CD4-positive, alpha-beta T cell treated with Interferon alpha-2 for 1 hour (primary cell): ENCODE results near the gene GLIPR2.
"Not testable (repeated sequence)": the region's sequence is repeated elsewhere in the genome, so short reads cannot be mapped to it uniquely, and the experiment has no call there.

ENCODE experiments used
- DNase-seq, 2 donors: peaks; one replicate each; pipeline ENCODE4 v3.0.0-alpha.2; 2020 to 2022

The GLIPR2 gene

GRCh38 chr9:36165826-36166167 lies 29.3 kb downstream of the GLIPR2 start:
- no peak for DNase-seq

GRCh38 chr9:36166168-36166927 lies 29.8 kb downstream of the GLIPR2 start:
- peak; percentile 80 to 88 for DNase-seq

DNA sequence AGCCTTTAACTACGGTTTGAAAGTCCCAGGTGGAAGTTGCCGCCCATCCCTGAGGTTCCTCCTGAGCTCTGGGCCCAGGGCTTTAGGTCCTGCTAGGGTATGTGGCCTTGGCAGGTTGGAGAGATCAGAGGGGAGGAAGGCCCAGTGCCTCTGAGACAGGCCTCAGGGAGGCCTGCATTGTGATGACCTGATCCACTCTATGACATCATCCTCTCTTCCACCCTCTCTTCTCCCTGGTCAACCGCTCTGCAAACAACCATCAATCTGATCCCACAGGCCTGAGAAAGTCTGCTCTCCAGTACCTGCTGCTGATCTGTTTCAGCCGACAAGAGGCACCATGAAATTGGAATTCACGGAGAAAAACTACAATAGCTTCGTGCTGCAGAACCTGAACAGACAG lies 32.6 kb downstream of the GLIPR2 start, which contains the start of gene CCIN:
CCIN (plus strand) TSS at position 223 of the 400 bp plus-strand sequence; CDS start at position 338, 115 bp downstream.
- no peak for DNase-seq

- no peak for DNase-seq
Measured at GRCh38 chr9:36169708-36170107, 33.2 kb downstream of the GLIPR2 start.

DNA sequence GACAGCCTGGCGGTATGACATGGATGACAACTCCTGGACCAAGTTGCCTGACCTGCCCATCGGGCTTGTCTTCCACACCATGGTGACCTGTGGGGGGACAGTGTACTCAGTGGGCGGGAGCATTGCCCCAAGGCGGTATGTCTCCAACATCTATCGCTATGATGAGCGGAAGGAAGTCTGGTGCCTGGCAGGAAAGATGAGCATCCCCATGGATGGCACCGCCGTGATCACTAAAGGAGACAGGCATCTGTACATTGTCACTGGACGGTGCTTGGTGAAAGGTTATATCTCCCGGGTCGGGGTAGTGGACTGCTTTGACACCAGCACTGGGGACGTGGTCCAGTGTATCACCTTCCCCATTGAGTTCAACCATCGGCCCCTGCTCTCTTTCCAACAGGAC lies 34.0 kb downstream of the GLIPR2 start:
- DNase-seq = no peak

DNA sequence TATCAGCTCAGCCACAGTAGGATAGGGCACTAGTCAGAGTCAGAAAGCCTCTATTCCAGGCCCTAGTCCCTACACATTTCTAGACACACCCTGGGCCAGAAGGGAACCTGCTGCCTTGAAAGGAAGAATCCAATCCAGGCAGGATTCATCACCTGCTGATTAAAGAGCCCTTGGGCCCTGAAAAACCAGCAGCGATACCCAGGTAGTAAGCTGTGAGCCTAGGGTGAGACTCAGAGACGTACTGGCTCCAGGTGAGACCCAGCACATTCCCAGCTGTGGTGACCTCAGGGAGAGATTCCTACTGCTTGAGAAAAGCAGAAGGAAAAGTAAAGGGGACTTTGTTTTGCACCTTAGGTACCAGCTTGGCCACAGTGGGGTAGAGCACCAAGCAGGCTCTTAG lies 37.3 kb downstream of the GLIPR2 start:
- no peak for DNase-seq

- DNase-seq = no peak
Measured at GRCh38 chr9:36174271-36174670, 37.7 kb downstream of the GLIPR2 start.

GRCh38 chr9:36174731-36175130 lies 38.2 kb downstream of the GLIPR2 start:
- DNase-seq = no peak

DNA sequence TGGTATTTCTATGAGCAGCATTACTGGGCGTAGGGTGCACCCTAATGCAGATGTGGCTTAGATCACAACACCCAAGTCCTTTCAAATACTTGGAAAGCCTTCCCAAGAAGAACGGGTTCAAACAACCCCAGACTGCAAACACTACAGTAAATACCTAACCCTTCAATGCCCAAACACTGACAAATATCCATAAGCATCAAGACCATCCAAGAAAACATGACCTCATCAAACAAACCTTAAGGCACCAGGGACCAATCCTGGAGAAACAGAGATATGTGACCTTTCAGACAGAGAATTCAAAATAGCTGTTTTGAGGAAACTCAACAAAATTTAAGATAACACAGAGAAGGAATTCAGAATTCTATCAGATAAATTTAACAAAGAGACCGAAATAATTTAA lies 38.7 kb downstream of the GLIPR2 start:
- DNase-seq = not testable (repeated sequence)

- DNase-seq = not testable (repeated sequence)
Measured at GRCh38 chr9:36176496-36176895, 40.0 kb downstream of the GLIPR2 start.

- DNase-seq = no peak
Measured at GRCh38 chr9:36177571-36177970, 41.0 kb downstream of the GLIPR2 start.

GRCh38 chr9:36180243-36180642 lies 43.7 kb downstream of the GLIPR2 start:
- not testable (repeated sequence) for DNase-seq

GRCh38 chr9:36187414-36187813 lies 50.9 kb downstream of the GLIPR2 start:
- no peak for DNase-seq

DNA sequence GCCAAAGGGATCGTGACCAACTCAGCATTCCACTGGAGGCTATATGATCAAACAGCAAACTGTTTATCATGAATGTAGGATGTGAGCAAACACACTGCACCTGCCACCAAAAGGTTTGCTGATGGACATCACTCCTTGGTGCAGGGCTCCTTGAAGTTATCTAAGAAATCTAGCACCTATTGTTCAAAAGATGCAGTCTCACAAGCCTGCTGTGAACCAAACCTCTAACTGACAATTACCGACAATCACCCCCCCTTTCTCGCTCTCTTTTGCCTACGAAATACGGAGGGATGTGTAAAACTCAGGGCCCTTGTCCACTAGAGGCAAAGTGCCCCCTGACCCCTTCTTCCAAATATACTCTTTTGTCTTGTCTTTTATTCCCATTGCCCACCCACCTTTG lies 51.7 kb downstream of the GLIPR2 start:
- no peak for DNase-seq

DNA sequence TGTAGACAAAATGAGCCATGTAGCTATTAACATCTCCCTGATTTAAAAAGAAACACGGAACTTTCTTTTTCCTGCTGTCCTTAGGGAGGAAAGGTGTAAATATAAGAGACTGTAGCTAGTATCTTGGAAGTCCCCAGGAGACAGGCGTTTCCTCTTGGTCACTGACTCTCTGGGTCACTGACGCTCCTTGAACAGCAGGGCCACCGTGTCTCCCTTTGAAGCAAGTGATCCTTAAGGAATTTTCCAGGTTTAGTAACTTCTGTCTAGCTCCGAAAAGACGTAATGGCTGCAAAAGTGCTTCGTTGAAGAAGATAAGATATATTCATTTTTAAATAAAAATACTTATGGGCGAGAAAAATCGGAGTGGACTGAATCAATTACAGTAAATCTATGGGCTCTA lies 53.4 kb downstream of the GLIPR2 start:
- no peak for DNase-seq

GRCh38 chr9:36190388-36191289 lies 54.1 kb downstream of the GLIPR2 start, which contains the start of gene CLTA:
Gene CLTA (plus strand): TSS chr9:36190921. CDS start chr9:36191057, 136 bp downstream.
- peak; percentile 96 to 97 for DNase-seq

DNA sequence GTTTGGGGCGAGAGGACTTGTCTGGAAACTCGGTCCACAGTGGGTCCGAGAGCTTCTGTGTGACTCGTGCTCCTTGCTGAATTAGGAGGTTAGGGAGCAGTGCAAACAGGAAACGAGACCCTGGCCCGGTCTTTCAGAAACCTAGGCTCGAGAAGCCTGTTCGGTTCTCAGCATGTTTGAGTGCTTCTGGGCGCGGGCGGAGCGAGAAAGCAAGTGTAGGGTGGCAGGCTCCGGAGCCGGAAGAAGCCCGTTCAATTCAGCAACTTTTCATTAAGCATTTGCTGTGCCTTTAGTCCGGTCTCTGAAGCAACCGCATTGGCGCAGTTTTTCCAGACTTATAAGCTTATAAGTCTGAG lies 54.7 kb downstream of the GLIPR2 start:
- peak; percentile 11 to 40 for DNase-seq

DNA sequence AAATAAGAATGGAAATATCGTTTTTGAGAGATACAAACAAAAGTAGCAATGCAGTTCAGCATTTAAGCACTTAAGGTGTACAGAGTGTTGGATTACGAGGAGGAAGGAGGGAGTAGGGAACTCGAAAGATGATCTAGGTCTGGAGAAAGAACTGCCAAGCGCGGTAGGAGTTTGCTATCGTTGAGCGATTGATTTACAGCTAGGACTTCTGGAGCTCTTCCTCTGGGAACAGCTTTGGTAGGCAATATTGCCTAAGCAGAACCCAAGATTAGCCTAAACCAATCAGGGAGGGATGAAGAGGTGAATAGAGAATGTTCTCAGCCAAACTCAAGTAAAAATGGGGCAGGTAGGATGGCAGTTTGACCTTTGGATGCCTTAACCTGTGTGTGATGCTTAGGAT lies 55.2 kb downstream of the GLIPR2 start:
- DNase-seq = no peak

DNA sequence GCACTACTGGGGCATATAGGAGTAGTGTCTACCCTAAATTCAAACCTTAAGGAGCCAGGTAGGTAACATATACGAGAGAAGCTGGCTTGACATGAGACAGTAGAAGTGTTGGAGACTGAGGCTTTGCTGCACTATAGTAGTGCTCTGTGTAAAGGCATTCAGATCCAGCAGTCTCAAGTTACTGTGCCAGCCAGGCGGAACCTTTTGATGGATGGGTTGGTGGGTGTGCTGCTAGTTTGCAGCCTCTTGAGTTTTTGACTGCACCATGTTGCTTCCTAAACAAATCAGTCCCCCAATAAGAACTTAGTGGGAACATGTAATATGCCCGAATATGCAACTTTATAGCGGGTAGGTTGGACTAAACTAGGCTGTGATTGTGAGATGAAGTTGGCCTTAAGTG lies 55.7 kb downstream of the GLIPR2 start:
- DNase-seq = no peak

- DNase-seq = no peak
Measured at GRCh38 chr9:36193023-36193422, 56.5 kb downstream of the GLIPR2 start.

- no peak for DNase-seq
Measured at GRCh38 chr9:36194326-36195000, 57.9 kb downstream of the GLIPR2 start.

DNA sequence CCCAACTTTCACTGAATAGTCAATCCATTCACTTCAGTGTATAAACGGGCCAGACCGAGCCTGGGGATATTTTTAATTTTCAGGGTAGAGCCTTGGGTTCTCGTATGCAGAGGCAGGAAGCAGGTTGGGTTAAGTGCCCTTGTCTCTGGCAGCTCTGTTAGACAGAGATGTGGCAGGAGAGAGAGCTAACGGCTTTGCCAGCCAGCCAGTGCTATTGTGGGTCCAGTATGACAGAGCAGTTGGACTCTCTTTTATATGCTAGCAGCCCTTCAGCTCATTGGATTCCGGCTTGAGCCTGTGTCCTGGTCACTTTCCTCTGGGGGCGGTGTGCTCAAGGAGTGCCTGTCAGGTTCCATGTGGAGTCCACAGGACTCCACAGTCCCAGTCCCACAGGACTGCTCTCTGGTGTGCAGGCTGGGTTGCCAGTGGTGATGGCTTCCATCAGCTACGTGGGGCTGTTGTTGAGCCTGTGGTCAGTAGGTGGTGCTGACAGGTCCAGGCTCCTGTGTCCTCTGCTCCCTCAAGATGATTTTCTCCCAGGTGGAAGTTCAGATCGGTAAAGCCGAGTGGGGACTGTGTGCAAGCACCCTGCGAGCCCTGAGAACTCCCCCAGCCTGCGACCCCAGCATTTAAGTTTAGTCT lies 68.5 kb downstream of the GLIPR2 start:
- DNase-seq = no peak

GRCh38 chr9:36207016-36207415 lies 70.5 kb downstream of the GLIPR2 start:
- DNase-seq = no peak
